Measurements from ENCODE around the gene GRID2. TPM values are rescaled to one million over a fixed set of nuclear protein-coding genes. Genes with fewer than 3 reads are reported as not detected.

GRID2 gene
- total RNA-seq, 1 donor = 0.63 TPM

DNA sequence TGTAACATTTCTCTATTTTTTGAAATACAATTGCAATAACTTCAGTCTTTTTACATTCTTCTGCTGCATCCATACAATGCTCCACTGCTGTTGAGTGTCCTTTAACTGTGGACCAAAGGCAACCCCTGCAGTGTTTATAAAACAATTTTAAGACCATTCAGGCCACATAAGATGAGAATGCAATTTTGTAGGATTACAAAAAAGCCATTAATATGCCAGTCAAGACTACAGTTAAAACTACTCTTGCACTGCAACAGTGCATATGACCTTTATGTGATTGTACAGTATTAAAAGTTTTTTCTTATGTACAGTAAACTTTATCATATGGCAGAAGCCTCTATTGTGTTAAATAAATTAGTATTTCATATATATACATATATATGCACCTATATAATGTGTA is 1469.1 kb downstream of the GRID2 start:
- no peak overlapping the region for H3K4me3 ChIP-seq (ENCODE audit: low read depth, low read length)
- TF ChIP-seq CTCF (IDR thresholded peaks at IDR 0.05; ENCODE audit: insufficient read depth, low read length) = no peak
- no peak for DNase-seq (ENCODE audit: low read depth)

DNA sequence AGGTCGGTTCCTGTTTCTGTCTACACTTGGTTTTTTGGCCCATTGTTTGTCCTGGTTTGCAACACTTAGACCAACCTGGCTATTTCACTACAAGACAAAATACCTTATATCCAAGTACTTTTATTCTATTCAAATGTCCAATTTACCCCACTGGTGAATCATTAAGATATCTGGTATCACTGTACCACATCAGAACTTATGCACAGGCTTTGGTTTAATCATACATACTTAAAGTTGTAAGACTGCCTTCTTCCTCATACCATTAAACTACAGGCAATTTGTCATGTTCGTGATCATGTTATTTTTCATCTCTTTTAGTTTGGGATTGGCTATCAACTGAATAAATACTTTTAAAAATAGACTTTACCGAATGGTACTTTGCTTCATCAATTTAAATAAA is 1471.8 kb downstream of the GRID2 start:
- no peak for TF ChIP-seq CTCF (IDR thresholded peaks at IDR 0.05; ENCODE audit: insufficient read depth, low read length)
- no peak overlapping the region for H3K4me3 ChIP-seq (ENCODE audit: low read depth, low read length)
- no peak for DNase-seq (ENCODE audit: low read depth)

DNA sequence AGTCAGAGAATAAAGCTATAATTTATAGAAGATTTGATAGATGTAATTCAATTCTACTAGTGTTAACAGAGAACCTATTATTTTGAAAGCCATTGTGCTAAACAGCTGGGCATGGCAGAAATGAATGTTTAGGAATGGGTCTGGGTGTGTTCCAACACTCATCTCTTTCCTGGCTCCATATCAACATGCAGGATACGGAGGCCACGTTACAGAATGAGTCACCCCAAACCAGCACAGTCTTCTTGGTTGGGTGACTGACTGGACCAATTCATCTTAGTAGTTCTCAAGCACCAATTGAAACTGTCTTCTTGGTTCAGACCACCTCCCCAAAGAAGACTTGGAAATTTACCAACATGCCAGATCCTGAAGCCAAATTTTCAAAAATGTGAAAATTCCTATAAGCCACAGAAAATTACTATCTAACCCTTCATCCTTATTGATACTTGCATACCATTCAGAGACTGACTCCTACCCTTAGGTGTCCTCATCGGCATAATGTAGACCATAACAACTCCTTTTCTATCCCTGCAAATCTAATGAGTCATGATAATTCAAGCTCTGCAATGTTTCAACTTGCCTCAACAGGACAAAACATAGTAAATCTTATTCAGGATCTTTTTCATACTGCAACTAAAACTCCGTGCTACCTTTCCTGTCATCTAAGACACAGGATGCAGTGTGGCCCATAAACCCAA is 1472.8 kb downstream of the GRID2 start:
- DNase-seq (ENCODE audit: low read depth) = no peak
- no peak for TF ChIP-seq CTCF (IDR thresholded peaks at IDR 0.05; ENCODE audit: insufficient read depth, low read length)
- H3K4me3 ChIP-seq (ENCODE audit: low read depth, low read length) = no peak overlapping the region

- no peak for DNase-seq (ENCODE audit: low read depth)
- no peak for TF ChIP-seq CTCF (IDR thresholded peaks at IDR 0.05; ENCODE audit: insufficient read depth, low read length)
- no peak overlapping the region for H3K4me3 ChIP-seq (ENCODE audit: low read depth, low read length)
These were observed 1473.3 kb downstream of the GRID2 start for GRCh38 chr4:93777081-93777460.

GRCh38 chr4:93779228-93779627 is 1475.5 kb downstream of the GRID2 start:
- no peak for TF ChIP-seq CTCF (IDR thresholded peaks at IDR 0.05; ENCODE audit: insufficient read depth, low read length)
- H3K4me3 ChIP-seq (ENCODE audit: low read depth, low read length) = no peak overlapping the region
- DNase-seq (ENCODE audit: low read depth) = no peak

GRCh38 chr4:93780080-93780479 is 1476.3 kb downstream of the GRID2 start:
- TF ChIP-seq CTCF (IDR thresholded peaks at IDR 0.05; ENCODE audit: insufficient read depth, low read length) = no peak
- no peak overlapping the region for H3K4me3 ChIP-seq (ENCODE audit: low read depth, low read length)
- DNase-seq (ENCODE audit: low read depth) = no peak

- no peak for TF ChIP-seq CTCF (IDR thresholded peaks at IDR 0.05; ENCODE audit: insufficient read depth, low read length)
- no peak for DNase-seq (ENCODE audit: low read depth)
- H3K4me3 ChIP-seq (ENCODE audit: low read depth, low read length) = no peak overlapping the region
These were observed 1477.4 kb downstream of the GRID2 start for GRCh38 chr4:93781198-93781597.

Measured in fibroblast of the aortic adventitia (primary cell).